GM12892 (cell line): ENCODE data around the gene CLSTN2.

Source experiments
- POLR2A ChIP-seq: IDR thresholded peaks from 2 replicates; pipeline ENCODE4 v1.6.1; 2011; ENCODE audit warnings: low read depth, low read length, control low read depth
- POLR2AphosphoS5 ChIP-seq: IDR thresholded peaks from 2 replicates; pipeline ENCODE4 v1.6.1; 2011; ENCODE audit warnings: low read depth, low read length, control low read depth
- TAF1 ChIP-seq: IDR thresholded peaks from 2 replicates; pipeline ENCODE4 v1.6.1; 2011; ENCODE audit warnings: low read depth, mild to moderate bottlenecking, control low read depth, low read length, borderline replicate concordance

GRCh38 chr3:139928708-139929505, 6.1 kb upstream of the CLSTN2 start:
- no peak for TF ChIP-seq POLR2AphosphoS5
- no peak for TF ChIP-seq POLR2A
- no peak for TF ChIP-seq TAF1
